ENCODE results near the gene BASP1. TPM values are rescaled to one million over a fixed set of nuclear protein-coding genes. Genes with fewer than 3 reads are reported as not detected.
"Not testable (repeated sequence)": the region's sequence is repeated elsewhere in the genome, so short reads cannot be mapped to it uniquely, and the experiment has no call there.

BASP1 gene
- polyA plus RNA-seq, 3 donors, result 76.6 to 97.1 (median 84.1) TPM

GRCh38 chr5:17282283-17283120 is 65.1 kb downstream of the BASP1 start:
- no peak for DNase-seq

GRCh38 chr5:17283121-17283415 is 65.6 kb downstream of the BASP1 start:
- DNase-seq, result no peak

GRCh38 chr5:17287501-17288155 is 70.2 kb downstream of the BASP1 start:
- DNase-seq, result no peak

- no peak for DNase-seq
These were observed 71.1 kb downstream of the BASP1 start for GRCh38 chr5:17288570-17288969.

GRCh38 chr5:17289681-17290539 is 72.5 kb downstream of the BASP1 start:
- DNase-seq, result no peak

- DNase-seq, result no peak
These were observed 73.1 kb downstream of the BASP1 start for GRCh38 chr5:17290540-17290974.

GRCh38 chr5:17292434-17293015 is 75.1 kb downstream of the BASP1 start:
- no peak for DNase-seq

- no peak for DNase-seq
These were observed 77.3 kb downstream of the BASP1 start for GRCh38 chr5:17294639-17295311.

GRCh38 chr5:17295671-17296070 is 78.2 kb downstream of the BASP1 start:
- DNase-seq, result no peak

GRCh38 chr5:17302106-17302505 is 84.7 kb downstream of the BASP1 start:
- no peak for DNase-seq

- no peak for DNase-seq
These were observed 85.2 kb downstream of the BASP1 start for GRCh38 chr5:17302604-17303003.

- no peak for DNase-seq
These were observed 86.9 kb downstream of the BASP1 start for GRCh38 chr5:17304282-17304681.

- DNase-seq, result no peak
These were observed 87.6 kb downstream of the BASP1 start for GRCh38 chr5:17305017-17305416.

GRCh38 chr5:17305964-17306725 is 88.7 kb downstream of the BASP1 start:
- DNase-seq, result no peak

GRCh38 chr5:17306726-17307091 is 89.3 kb downstream of the BASP1 start:
- no peak for DNase-seq

- not testable (repeated sequence) for DNase-seq
These were observed 90.0 kb downstream of the BASP1 start for GRCh38 chr5:17307440-17307839.

GRCh38 chr5:17308326-17309065 is 91.1 kb downstream of the BASP1 start:
- DNase-seq, result no peak

GRCh38 chr5:17309462-17309861 is 92.0 kb downstream of the BASP1 start:
- no peak for DNase-seq

GRCh38 chr5:17310502-17310901 is 93.1 kb downstream of the BASP1 start:
- DNase-seq, result not testable (repeated sequence)

GRCh38 chr5:17311811-17312210 is 94.4 kb downstream of the BASP1 start:
- DNase-seq, result not testable (repeated sequence)
